T-helper 2 cell (primary cell): ENCODE data around the gene C1orf74.

Experiments
- DNase-seq, 5 experiments: peaks; one replicate each; pipeline versions ENCODE4 v3.0.0 to v3.0.0-alpha.2; 2012 to 2022
- total RNA-seq, 2 donors: gene quantifications; one replicate each; lab custom pipeline; 2026; lab: John Stamatoyannopoulos, UW

The C1orf74 gene
- total RNA-seq: 0 to 0.27 reads per million in 2 donors

GRCh38 chr1:209784265-209785169, at the start of gene C1orf74:
Gene C1orf74 (minus strand): TSS chr1:209784559. CDS start chr1:209783634, 925 bp downstream.
- DNase-seq: peak; percentile 97 to 99 (median 98)

- DNase-seq: no peak
Measured at GRCh38 chr1:209831615-209832014, 47.3 kb upstream of the C1orf74 start.

GRCh38 chr1:209830722-209831121, 46.4 kb upstream of the C1orf74 start:
- DNase-seq: no peak

GRCh38 chr1:209829716-209830115, 45.4 kb upstream of the C1orf74 start:
- no peak for DNase-seq

GRCh38 chr1:209827384-209828262, 43.3 kb upstream of the C1orf74 start, which contains the start of gene UTP25:
Gene UTP25 (plus strand): TSS chr1:209827972. CDS start chr1:209828064, 92 bp downstream.
- DNase-seq: peak; percentile 66 to 97 (median 90)

GRCh38 chr1:209825591-209826434, 41.5 kb upstream of the C1orf74 start:
- DNase-seq: no peak

- DNase-seq: peak in 2 of 5 experiments; percentile 18 to 72
Measured at GRCh38 chr1:209823143-209824041, 39.0 kb upstream of the C1orf74 start.

- no peak for DNase-seq
Measured at GRCh38 chr1:209822706-209823105, 38.3 kb upstream of the C1orf74 start.

- no peak for DNase-seq
Measured at GRCh38 chr1:209820986-209821385, 36.6 kb upstream of the C1orf74 start.

GRCh38 chr1:209819058-209819457, 34.7 kb upstream of the C1orf74 start:
- DNase-seq: no peak

GRCh38 chr1:209817691-209818090, 33.3 kb upstream of the C1orf74 start:
- DNase-seq: no peak

GRCh38 chr1:209816923-209817322, 32.6 kb upstream of the C1orf74 start:
- no peak for DNase-seq

GRCh38 chr1:209815931-209816341, 31.6 kb upstream of the C1orf74 start:
- no peak for DNase-seq

- no peak for DNase-seq
Measured at GRCh38 chr1:209815490-209815889, 31.1 kb upstream of the C1orf74 start.

- DNase-seq: no peak
Measured at GRCh38 chr1:209813902-209814301, 29.5 kb upstream of the C1orf74 start.

- DNase-seq: no peak
Measured at GRCh38 chr1:209810783-209811182, 26.4 kb upstream of the C1orf74 start.

- no peak for DNase-seq
Measured at GRCh38 chr1:209809611-209810010, 25.3 kb upstream of the C1orf74 start.

- no peak for DNase-seq
Measured at GRCh38 chr1:209808059-209808581, 23.8 kb upstream of the C1orf74 start.

- DNase-seq: no peak
Measured at GRCh38 chr1:209807509-209807908, 23.1 kb upstream of the C1orf74 start.

- DNase-seq: peak; percentile 29 to 71 (median 54)
Measured at GRCh38 chr1:209805875-209806760, 21.8 kb upstream of the C1orf74 start, which contains the start of gene IRF6. Gene IRF6 (minus strand): TSS chr1:209806142. CDS start chr1:209801413, 4,729 bp downstream.
